Measurements from ENCODE around the gene ZNF557.

The ZNF557 gene

DNA sequence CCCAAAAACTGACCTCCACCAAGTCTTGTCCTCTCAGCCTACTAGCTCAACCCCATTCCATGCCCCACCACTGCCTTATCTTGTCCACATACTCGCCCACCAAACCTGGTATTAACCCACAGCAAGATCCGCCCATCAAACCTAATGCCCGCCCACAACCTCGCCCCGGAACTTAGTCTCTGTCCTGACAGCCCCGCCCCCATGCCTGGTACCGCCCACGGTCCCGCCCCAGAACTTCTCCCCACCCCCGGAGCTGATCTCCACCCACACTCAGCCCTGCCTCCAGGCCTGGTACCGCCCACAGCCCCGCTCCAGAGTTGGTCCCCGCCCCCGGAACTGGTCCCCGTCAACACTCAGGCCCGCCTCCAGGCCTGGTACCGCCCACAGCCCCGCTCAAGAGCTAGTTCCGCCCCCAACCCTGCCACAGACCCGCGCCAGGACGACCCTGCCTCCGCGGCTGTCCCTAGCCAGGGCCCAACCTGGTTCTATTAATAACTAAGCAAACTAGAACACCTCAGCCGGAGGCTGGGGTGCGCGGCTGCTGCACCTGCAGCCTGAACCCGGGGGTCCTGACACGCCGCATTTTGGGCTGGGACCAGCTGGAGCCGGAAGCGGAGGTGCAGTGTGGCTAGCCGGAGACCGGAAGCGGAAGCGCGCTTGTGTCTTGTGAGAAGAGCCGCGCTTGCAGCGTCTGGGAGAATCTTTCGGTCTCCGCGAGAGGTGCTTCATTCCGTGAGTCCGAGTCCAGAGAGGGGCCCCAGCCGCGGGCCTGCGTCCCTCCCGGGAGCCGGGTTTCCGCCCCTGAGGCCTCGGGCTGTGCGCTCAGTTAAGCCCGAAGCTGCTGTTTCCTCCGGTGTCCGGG, at the start of gene ZNF557 (continued):
- 0 out of 2 replicates have a peak, but pooled peaks have one; percentile 47 for TF ChIP-seq KLF10 (tag by site-specific recombination; IDR thresholded peaks at IDR 0.05)
- no peak for TF ChIP-seq SALL2 (tag by site-specific recombination; IDR thresholded peaks at IDR 0.05; ENCODE audit: borderline replicate concordance)
- TF ChIP-seq ZFP37 (tag by site-specific recombination; IDR thresholded peaks at IDR 0.05) = 0 out of 2 replicates have a peak, but pooled peaks have one; percentile 23
- no peak for TF ChIP-seq OSR2 (tag by site-specific recombination; IDR thresholded peaks at IDR 0.05)
- TF ChIP-seq ZNF561 (tag by site-specific recombination; IDR thresholded peaks at IDR 0.05; ENCODE audit: borderline replicate concordance) = no peak; the same call in 1 of the 2 replicates
- TF ChIP-seq ZEB2 (tag by site-specific recombination; IDR thresholded peaks at IDR 0.05) = no peak
- peak; percentile 74; the same call in 1 of the 2 replicates for TF ChIP-seq ZNF660 (tag by site-specific recombination; IDR thresholded peaks at IDR 0.05)
- TF ChIP-seq, protein P1, sequence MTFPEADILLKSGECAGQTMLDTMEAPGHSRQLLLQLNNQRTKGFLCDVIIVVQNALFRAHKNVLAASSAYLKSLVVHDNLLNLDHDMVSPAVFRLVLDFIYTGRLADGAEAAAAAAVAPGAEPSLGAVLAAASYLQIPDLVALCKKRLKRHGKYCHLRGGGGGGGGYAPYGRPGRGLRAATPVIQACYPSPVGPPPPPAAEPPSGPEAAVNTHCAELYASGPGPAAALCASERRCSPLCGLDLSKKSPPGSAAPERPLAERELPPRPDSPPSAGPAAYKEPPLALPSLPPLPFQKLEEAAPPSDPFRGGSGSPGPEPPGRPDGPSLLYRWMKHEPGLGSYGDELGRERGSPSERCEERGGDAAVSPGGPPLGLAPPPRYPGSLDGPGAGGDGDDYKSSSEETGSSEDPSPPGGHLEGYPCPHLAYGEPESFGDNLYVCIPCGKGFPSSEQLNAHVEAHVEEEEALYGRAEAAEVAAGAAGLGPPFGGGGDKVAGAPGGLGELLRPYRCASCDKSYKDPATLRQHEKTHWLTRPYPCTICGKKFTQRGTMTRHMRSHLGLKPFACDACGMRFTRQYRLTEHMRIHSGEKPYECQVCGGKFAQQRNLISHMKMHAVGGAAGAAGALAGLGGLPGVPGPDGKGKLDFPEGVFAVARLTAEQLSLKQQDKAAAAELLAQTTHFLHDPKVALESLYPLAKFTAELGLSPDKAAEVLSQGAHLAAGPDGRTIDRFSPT (tag by site-specific recombination; IDR thresholded peaks at IDR 0.05) = peak; percentile 77
- TF ChIP-seq ZNF560 (tag by site-specific recombination; IDR thresholded peaks at IDR 0.05; ENCODE audit: borderline replicate concordance) = no peak
- no peak for TF ChIP-seq ZNF211 (tag by site-specific recombination; IDR thresholded peaks at IDR 0.05; ENCODE audit: low read depth)
- no peak for TF ChIP-seq ZNF366 (tag by site-specific recombination; conservative IDR thresholded peaks at IDR 0.05)
- peak; percentile 39; the same call in 1 of the 2 replicates for TF ChIP-seq KLF8 (tag by site-specific recombination; IDR thresholded peaks at IDR 0.05)
- peak; percentile 52; the same call in 1 of the 2 replicates for TF ChIP-seq SP7 (tag by site-specific recombination; IDR thresholded peaks at IDR 0.05)
- TF ChIP-seq, protein P2, sequence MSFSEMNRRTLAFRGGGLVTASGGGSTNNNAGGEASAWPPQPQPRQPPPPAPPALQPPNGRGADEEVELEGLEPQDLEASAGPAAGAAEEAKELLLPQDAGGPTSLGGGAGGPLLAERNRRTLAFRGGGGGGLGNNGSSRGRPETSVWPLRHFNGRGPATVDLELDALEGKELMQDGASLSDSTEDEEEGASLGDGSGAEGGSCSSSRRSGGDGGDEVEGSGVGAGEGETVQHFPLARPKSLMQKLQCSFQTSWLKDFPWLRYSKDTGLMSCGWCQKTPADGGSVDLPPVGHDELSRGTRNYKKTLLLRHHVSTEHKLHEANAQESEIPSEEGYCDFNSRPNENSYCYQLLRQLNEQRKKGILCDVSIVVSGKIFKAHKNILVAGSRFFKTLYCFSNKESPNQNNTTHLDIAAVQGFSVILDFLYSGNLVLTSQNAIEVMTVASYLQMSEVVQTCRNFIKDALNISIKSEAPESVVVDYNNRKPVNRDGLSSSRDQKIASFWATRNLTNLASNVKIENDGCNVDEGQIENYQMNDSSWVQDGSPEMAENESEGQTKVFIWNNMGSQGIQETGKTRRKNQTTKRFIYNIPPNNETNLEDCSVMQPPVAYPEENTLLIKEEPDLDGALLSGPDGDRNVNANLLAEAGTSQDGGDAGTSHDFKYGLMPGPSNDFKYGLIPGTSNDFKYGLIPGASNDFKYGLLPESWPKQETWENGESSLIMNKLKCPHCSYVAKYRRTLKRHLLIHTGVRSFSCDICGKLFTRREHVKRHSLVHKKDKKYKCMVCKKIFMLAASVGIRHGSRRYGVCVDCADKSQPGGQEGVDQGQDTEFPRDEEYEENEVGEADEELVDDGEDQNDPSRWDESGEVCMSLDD (tag by site-specific recombination; IDR thresholded peaks at IDR 0.05) = no peak
- TF ChIP-seq, protein P3, sequence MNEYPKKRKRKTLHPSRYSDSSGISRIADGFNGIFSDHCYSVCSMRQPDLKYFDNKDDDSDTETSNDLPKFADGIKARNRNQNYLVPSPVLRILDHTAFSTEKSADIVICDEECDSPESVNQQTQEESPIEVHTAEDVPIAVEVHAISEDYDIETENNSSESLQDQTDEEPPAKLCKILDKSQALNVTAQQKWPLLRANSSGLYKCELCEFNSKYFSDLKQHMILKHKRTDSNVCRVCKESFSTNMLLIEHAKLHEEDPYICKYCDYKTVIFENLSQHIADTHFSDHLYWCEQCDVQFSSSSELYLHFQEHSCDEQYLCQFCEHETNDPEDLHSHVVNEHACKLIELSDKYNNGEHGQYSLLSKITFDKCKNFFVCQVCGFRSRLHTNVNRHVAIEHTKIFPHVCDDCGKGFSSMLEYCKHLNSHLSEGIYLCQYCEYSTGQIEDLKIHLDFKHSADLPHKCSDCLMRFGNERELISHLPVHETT (tag by site-specific recombination; IDR thresholded peaks at IDR 0.05) = no peak
- TF ChIP-seq ZNF391 (tag by site-specific recombination; IDR thresholded peaks at IDR 0.05; ENCODE audit: borderline replicate concordance, low read depth) = no peak
- 0 out of 2 replicates have a peak, but pooled peaks have one; percentile 26 for TF ChIP-seq ZNF610 (tag by site-specific recombination; IDR thresholded peaks at IDR 0.05; ENCODE audit: borderline replicate concordance)
- TF ChIP-seq ZNF24 (tag by site-specific recombination; IDR thresholded peaks at IDR 0.05) = no peak
- TF ChIP-seq, protein P4, sequence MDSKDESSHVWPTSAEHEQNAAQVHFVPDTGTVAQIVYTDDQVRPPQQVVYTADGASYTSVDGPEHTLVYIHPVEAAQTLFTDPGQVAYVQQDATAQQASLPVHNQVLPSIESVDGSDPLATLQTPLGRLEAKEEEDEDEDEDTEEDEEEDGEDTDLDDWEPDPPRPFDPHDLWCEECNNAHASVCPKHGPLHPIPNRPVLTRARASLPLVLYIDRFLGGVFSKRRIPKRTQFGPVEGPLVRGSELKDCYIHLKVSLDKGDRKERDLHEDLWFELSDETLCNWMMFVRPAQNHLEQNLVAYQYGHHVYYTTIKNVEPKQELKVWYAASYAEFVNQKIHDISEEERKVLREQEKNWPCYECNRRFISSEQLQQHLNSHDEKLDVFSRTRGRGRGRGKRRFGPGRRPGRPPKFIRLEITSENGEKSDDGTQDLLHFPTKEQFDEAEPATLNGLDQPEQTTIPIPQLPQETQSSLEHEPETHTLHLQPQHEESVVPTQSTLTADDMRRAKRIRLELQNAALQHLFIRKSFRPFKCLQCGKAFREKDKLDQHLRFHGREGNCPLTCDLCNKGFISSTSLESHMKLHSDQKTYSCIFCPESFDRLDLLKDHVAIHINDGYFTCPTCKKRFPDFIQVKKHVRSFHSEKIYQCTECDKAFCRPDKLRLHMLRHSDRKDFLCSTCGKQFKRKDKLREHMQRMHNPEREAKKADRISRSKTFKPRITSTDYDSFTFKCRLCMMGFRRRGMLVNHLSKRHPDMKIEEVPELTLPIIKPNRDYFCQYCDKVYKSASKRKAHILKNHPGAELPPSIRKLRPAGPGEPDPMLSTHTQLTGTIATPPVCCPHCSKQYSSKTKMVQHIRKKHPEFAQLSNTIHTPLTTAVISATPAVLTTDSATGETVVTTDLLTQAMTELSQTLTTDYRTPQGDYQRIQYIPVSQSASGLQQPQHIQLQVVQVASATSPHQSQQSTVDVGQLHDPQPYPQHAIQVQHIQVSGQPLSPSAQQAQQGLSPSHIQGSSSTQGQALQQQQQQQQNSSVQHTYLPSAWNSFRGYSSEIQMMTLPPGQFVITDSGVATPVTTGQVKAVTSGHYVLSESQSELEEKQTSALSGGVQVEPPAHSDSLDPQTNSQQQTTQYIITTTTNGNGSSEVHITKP (tag by site-specific recombination; IDR thresholded peaks at IDR 0.05) = peak; percentile 50; the same call in 1 of the 2 replicates
- no peak for TF ChIP-seq ZNF221 (tag by site-specific recombination; IDR thresholded peaks at IDR 0.05; ENCODE audit: borderline replicate concordance)
- TF ChIP-seq ZNF138 (tag by site-specific recombination; IDR thresholded peaks at IDR 0.05; ENCODE audit: borderline replicate concordance) = no peak
- TF ChIP-seq ZNF558 (tag by site-specific recombination; IDR thresholded peaks at IDR 0.05) = no peak
- TF ChIP-seq ZNF394 (tag by site-specific recombination; IDR thresholded peaks at IDR 0.05; ENCODE audit: borderline replicate concordance) = peak; percentile 23; the same call in 1 of the 2 replicates
- TF ChIP-seq ZNF311 (tag by site-specific recombination; IDR thresholded peaks at IDR 0.05; ENCODE audit: borderline replicate concordance) = no peak
- TF ChIP-seq KLF16 (tag by site-specific recombination; IDR thresholded peaks at IDR 0.05) = peak; percentile 66
- TF ChIP-seq KLF7 (tag by site-specific recombination; IDR thresholded peaks at IDR 0.05; ENCODE audit: borderline replicate concordance) = no peak
- TF ChIP-seq, protein P5, sequence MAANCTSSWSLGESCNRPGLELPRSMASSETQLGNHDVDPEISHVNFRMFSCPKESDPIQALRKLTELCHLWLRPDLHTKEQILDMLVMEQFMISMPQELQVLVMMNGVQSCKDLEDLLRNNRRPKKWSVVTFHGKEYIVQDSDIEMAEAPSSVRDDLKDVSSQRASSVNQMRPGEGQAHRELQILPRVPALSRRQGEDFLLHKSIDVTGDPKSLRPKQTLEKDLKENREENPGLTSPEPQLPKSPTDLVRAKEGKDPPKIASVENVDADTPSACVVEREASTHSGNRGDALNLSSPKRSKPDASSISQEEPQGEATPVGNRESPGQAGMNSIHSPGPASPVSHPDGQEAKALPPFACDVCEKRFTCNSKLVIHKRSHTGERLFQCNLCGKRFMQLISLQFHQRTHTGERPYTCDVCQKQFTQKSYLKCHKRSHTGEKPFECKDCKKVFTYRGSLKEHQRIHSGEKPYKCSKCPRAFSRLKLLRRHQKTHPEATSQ (tag by site-specific recombination; IDR thresholded peaks at IDR 0.05) = no peak

Data from HEK293 (cell line).